ENCODE measurements around the gene FBXO24. TPM values are rescaled to one million over a fixed set of nuclear protein-coding genes. Genes with fewer than 3 reads are reported as not detected.

FBXO24 gene
- total and polyA plus RNA-seq, 11 donors, result 0.11 to 0.75 (median 0.31) TPM; not detected in 4

- Histone ChIP-seq H3K4me3 (no peak overlapping the region), H3K27me3 (no peaks in the 10 kb centered on the region), H3K9me3 (no peaks in the 10 kb centered on the region), H3K4me1 (peaks cover 10 to 83% (median 48%) of the 10 kb centered on the region in 12 donors), H3K36me3 (peaks cover 0 to 17% (median 3%) of the 10 kb centered on the region in 9 donors), H3K27ac (peak overlapping the region; percentile 77 to 92 (median 88))
- ATAC-seq (peak; percentile 83 to 85 (median 85)), DNase-seq (peak in 2 of 5 donors; percentile 41 to 46)
- intact Hi-C loops (cut with DNase I), result loop anchor here in 1 of 10 donors (2.0 kb wide), 1 partner anchor 69 kb away; no protein-coding TSS in a partner anchor
- WGBS, 4 donors, result 24 to 35% (median 28%) methylated on average over 3 of the region's 3 CpGs
- TF ChIP-seq POLR2A (IDR thresholded peaks at IDR 0.05) (no peak), CTCF (IDR thresholded peaks at IDR 0.05) (no peak)
Measured at GRCh38 chr7:100545360-100546128, 40.6 kb upstream of the FBXO24 start.

- no peaks in the 10 kb centered on the region for H3K9me3 ChIP-seq
- H3K27me3 ChIP-seq, result no peaks in the 10 kb centered on the region
- H3K4me3 ChIP-seq, result peak overlapping the region in 1 of 12 donors; percentile 24
- 44 to 54% (median 52%) methylated on average over 10 of the region's 10 CpGs for WGBS, 4 donors
- intact Hi-C loops (cut with DNase I), result no loop called here
- DNase-seq, result no peak
- TF ChIP-seq CTCF (IDR thresholded peaks at IDR 0.05) (no peak), POLR2A (IDR thresholded peaks at IDR 0.05) (no peak)
- H3K36me3 ChIP-seq, result peaks cover 0 to 24% (median 8%) of the 10 kb centered on the region in 9 donors
- peak overlapping the region; percentile 77 to 92 (median 88) for H3K27ac ChIP-seq
- H3K4me1 ChIP-seq, result peaks cover 10 to 85% (median 48%) of the 10 kb centered on the region in 12 donors
- peak; percentile 8 to 25 (median 14) for ATAC-seq
Measured at GRCh38 chr7:100546129-100546925, 39.8 kb upstream of the FBXO24 start.

- peaks cover 0 to 33% (median 16%) of the 10 kb centered on the region in 9 donors for H3K36me3 ChIP-seq
- 58 to 66% (median 64%) methylated on average over 9 of the region's 9 CpGs for WGBS, 4 donors
- intact Hi-C loops (cut with DNase I), result no loop called here
- DNase-seq (no peak), ATAC-seq (peak in 2 of 4 donors; percentile 4 to 8)
- H3K27me3 ChIP-seq, result no peaks in the 10 kb centered on the region
- peak overlapping the region; percentile 77 to 92 (median 88) for H3K27ac ChIP-seq
- TF ChIP-seq CTCF (IDR thresholded peaks at IDR 0.05) (no peak), POLR2A (IDR thresholded peaks at IDR 0.05) (no peak)
- H3K9me3 ChIP-seq, result no peaks in the 10 kb centered on the region
- peak overlapping the region in 1 of 12 donors; percentile 12 for H3K4me3 ChIP-seq
- H3K4me1 ChIP-seq, result peaks cover 10 to 84% (median 48%) of the 10 kb centered on the region in 12 donors
Measured at GRCh38 chr7:100546926-100547800, 39.0 kb upstream of the FBXO24 start.

Data from heart left ventricle (tissue), 16 donors.